Measurements from ENCODE around the gene CTBP2. TPM values are rescaled to one million over a fixed set of nuclear protein-coding genes. Genes with fewer than 3 reads are reported as not detected.

The CTBP2 gene
- total RNA-seq, 4 donors from 2014 or later, result 41.8 to 55.9 (median 47.1) TPM

DNA sequence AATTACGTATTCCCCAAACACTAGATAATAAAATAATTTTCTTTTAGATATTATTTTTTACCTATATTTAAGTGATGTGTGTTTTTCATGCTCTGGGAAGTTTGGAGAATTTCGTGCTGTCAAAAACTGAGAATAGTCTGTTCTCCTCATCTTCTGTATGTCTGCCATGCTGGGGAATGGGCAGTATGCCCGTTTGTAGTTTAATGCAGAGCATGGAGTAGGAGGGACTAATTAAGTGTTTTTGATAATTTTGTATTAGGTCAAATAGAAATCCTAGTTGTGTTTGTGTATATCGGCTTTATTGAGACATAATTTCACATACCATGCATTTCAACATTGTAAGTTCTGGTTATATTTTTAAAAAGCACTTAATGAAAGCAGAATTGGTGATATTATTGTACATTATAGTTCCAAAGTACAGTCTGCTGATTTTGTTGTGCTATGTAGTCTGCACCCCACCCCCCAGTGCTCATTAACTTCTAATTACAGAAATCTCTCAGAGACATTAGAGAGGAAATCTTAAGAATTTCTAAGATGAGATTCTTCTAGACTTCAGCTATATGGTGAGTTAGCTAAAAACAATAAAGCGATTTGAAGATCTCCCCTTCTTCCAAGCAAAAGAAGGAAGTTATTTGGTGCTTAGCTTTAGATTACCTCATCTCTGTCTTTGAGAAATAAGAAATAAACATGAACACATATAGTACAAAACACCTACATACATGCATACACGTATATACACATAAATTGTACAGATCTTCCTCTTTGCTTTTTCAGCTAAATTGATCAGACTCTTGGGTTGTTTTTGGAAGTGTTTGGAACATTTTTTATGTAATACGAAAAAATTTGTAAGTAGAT, 196.3 kb downstream of the CTBP2 start:
- Histone ChIP-seq H3K27ac (no peak overlapping the region), H3K9me3 (no peaks in the 10 kb centered on the region), H3K27me3 (no peaks in the 10 kb centered on the region), H3K36me3 (peaks cover 0 to 32% (median 4%) of the 10 kb centered on the region in 3 donors), H3K4me3 (no peak overlapping the region), H3K4me1 (peaks cover 0 to 13% (median 0%) of the 10 kb centered on the region in 3 donors)
- 80 to 87% methylated on average over 7 of the region's 7 CpGs for WGBS, 2 donors
- TF ChIP-seq, protein P1, sequence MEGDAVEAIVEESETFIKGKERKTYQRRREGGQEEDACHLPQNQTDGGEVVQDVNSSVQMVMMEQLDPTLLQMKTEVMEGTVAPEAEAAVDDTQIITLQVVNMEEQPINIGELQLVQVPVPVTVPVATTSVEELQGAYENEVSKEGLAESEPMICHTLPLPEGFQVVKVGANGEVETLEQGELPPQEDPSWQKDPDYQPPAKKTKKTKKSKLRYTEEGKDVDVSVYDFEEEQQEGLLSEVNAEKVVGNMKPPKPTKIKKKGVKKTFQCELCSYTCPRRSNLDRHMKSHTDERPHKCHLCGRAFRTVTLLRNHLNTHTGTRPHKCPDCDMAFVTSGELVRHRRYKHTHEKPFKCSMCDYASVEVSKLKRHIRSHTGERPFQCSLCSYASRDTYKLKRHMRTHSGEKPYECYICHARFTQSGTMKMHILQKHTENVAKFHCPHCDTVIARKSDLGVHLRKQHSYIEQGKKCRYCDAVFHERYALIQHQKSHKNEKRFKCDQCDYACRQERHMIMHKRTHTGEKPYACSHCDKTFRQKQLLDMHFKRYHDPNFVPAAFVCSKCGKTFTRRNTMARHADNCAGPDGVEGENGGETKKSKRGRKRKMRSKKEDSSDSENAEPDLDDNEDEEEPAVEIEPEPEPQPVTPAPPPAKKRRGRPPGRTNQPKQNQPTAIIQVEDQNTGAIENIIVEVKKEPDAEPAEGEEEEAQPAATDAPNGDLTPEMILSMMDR (IDR thresholded peaks at IDR 0.05), result no peak
- no peak for TF ChIP-seq POLR2A (IDR thresholded peaks at IDR 0.05)
- intact Hi-C loops (cut with DNase I), result no loop called here
- no peak for DNase-seq

DNA sequence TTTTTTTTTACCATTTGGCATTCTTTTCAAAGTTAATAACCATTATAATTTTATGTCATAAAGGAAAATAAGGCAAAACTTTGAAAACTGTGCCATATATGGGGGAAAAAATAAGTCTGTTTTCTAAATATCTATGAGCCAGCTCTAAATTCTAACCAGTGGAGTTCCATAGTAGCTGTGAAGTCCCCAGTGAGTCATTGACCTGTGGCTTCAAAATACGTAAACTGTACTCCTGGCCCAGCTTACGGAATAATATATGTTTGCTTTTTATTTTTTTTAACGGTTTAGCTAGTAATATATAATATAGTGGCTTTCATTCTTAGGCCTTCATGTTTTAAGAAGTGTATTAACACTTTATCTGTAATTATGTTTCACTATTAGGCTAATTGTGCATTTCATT, 197.9 kb downstream of the CTBP2 start:
- H3K4me3 ChIP-seq, result no peak overlapping the region
- H3K36me3 ChIP-seq, result peaks cover 0 to 16% (median 3%) of the 10 kb centered on the region in 3 donors
- no peak for DNase-seq
- no peaks in the 10 kb centered on the region for H3K9me3 ChIP-seq
- TF ChIP-seq, protein P1 (IDR thresholded peaks at IDR 0.05), result no peak
- no peak for TF ChIP-seq POLR2A (IDR thresholded peaks at IDR 0.05)
- WGBS, 2 donors, result 85 to 94% methylated on average over 3 of the region's 3 CpGs
- intact Hi-C loops (cut with DNase I), result no loop called here
- no peaks in the 10 kb centered on the region for H3K27me3 ChIP-seq
- H3K27ac ChIP-seq, result no peak overlapping the region
- H3K4me1 ChIP-seq, result peaks cover 0 to 19% (median 0%) of the 10 kb centered on the region in 3 donors

DNA sequence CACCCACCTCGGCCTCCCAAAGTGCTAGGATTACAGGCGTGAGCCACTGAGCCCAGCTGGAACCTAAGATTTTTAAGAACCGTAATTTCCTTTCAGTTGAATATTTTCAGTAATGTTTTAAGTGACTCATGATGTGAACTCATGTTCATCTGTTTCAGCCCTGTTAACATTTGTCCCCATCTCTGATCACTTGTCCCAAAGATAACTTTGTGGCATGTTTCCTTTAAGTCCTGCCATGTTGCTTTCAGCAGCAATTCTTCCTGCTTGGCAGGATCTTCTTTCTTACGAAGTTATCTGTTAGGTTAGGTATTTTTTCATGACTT, 199.2 kb downstream of the CTBP2 start:
- 75 to 76% methylated on average over 4 of the region's 4 CpGs for WGBS, 2 donors
- intact Hi-C loops (cut with DNase I), result no loop called here
- no peak for DNase-seq
- H3K36me3 ChIP-seq, result peaks cover 0 to 4% (median 0%) of the 10 kb centered on the region in 3 donors
- H3K4me1 ChIP-seq, result peaks cover 0 to 29% (median 0%) of the 10 kb centered on the region in 3 donors
- no peak overlapping the region for H3K4me3 ChIP-seq
- no peaks in the 10 kb centered on the region for H3K9me3 ChIP-seq
- H3K27me3 ChIP-seq, result no peaks in the 10 kb centered on the region
- no peak for TF ChIP-seq POLR2A (IDR thresholded peaks at IDR 0.05)
- TF ChIP-seq, protein P1 (IDR thresholded peaks at IDR 0.05), result no peak
- H3K27ac ChIP-seq, result no peak overlapping the region

DNA sequence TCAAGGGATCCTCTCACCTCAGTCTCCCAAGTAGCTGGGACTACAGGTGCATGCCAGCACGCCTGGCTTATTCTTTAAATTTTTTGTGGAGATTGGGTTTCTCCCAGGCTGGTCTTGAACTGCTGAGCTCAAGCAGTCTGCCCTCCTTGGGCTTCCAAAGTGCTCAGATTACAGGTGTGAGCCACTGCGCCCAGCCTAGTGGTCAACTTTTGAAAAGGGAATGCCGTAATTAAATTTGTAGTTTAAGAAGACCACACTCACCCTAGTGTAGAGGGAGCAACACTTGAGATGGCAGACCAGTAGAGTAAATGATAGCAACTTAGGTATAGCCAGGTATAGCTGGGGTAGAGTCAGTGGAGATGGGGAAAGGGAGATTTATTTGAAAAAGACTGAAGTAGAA, 200.8 kb downstream of the CTBP2 start:
- 87 to 100% methylated on average over 2 to 3 of the region's 3 CpGs for WGBS, 2 donors

More for the DNA sequence above, 200.8 kb downstream of the CTBP2 start:
- intact Hi-C loops (cut with DNase I), result no loop called here
- H3K9me3 ChIP-seq, result no peaks in the 10 kb centered on the region
- H3K4me3 ChIP-seq, result no peak overlapping the region
- no peak for TF ChIP-seq POLR2A (IDR thresholded peaks at IDR 0.05)
- TF ChIP-seq, protein P1 (IDR thresholded peaks at IDR 0.05), result no peak
- no peak overlapping the region for H3K27ac ChIP-seq
- H3K27me3 ChIP-seq, result no peaks in the 10 kb centered on the region
- DNase-seq, result no peak
- H3K36me3 ChIP-seq, result no peaks in the 10 kb centered on the region
- peaks cover 0 to 43% (median 3%) of the 10 kb centered on the region in 3 donors for H3K4me1 ChIP-seq
